Measurements from ENCODE around the gene CNOT4.
"Not testable (repeated sequence)": the region's sequence is repeated elsewhere in the genome, so short reads cannot be mapped to it uniquely, and the experiment has no call there.

Gene CNOT4

DNA sequence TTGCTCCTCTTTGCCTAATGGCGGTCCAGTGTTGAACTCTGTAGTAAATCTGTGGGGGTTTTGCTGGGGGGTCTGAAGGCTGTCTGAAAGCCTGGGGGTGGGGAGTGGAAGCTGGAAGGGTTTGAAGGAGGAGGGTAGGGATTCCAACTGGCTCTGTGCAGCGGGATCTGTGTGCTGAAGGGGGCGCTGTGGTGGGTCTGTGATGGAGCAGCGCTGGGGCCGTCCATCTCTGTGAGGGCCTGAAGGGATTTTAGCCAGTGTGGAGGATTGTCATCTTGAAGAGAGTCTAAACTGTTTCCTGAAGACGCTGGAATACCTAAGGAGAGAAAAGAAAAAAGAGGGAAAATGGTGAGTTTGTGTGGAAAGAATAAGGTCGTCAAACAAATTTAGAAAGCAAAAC is 147.0 kb downstream of the CNOT4 start:
- no peak for DNase-seq (ENCODE audit: low read depth)

DNA sequence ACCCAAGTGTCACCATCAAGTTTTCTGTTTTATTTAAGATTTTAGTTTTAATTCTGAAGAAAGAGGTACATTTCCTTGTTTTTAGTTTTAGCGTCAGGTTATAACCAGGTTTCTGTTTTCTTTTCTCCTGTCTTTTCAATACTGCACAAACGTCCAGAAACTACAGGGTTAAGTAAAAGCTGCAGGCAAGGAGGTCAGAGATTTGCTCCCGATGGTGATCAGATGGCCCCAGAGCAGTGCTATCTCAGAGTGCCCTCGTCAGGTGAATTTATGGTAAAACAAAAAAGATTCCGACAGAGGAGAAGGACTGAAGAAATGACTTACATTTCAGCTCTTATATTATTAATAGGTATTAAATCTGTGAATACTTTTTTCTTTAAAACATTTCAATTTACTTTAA is 148.1 kb downstream of the CNOT4 start:
- no peak for DNase-seq (ENCODE audit: low read depth)

DNA sequence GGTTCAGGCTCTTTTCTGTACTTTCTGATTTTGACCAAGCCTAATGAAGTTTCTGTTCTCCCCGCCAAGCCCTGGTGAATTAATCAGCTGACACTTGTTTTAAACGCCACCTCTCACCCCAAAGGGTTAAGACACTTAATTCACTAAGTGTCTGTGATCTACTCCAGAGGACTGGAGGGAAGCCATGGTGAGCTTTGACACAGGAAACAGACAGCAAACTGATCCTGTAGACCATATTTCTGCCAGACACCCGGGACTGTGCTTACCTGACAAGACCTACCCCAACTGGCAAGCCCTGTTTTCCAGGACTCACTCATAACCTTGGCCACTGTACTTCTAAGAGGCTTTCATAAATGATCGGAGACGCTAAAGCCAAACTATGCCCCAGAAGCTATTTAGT is 150.3 kb downstream of the CNOT4 start:
- DNase-seq (ENCODE audit: low read depth) = no peak

DNA sequence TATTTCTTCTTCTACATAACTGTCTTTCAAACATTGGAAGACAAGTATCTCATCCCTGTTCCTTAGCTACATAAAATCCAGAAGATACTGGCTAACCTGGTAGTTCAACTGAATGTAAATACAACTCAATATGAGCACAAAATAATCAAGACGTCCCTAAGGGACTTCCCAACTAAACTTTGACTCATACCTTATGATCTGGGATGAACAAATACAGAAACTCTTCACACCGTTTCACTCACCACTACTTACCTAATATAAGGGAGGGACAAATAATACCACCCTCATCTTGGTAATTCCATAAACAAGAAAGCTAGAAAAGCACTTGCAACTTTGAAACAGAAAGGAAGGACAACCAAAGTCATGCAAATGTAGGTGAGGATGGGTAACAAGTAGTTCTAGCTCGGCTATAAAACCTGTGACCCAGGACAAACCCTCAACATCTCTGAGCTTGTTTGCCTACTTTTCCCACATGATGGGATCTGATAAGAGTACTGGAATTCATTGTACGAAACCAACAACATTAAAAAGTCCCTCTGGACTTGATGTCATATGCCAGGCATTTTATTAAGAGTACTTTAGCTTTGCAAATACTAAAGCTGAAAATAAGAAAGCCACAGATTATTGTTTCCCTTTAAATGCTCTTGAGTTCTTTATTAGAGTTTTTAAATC is 154.4 kb downstream of the CNOT4 start:
- DNase-seq (ENCODE audit: low read depth) = no peak

DNA sequence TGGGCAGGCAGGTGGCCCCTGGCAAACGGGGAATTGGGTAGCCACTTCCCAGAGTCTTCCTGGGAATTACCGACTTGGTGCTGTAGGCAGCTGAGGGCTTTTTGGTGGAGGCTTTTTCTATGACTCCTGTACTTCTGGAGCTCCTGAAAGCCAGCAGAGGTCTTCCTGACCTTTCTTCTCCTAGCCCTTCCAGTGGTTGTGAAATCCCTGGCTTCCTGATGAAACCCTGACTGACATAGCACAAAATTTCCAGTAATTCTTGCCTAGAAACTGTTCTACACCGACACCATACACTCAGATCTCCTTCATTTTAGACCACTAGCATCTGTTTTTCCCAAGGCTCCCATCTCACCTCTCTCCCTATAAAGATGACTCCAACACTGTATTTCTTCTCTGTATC is 156.1 kb downstream of the CNOT4 start:
- no peak for DNase-seq (ENCODE audit: low read depth)

DNA sequence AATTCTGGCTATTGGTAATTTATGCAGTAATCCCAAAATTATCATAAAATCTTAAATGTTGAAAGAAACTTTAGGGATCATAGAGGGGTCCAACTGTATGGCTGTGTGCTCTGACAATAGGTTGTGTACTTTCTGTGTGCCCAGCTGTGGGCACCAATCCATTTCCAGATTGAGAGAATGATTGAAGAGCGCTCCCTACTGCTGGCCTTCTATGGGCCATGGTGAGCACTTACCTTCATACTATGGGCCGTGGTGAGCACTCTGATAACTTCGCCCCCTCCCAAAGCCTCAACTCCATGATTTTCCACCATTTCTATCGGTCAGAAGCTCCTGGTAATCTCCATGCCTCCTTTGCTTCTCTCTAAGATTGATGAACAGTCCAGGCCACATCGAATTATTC is 157.6 kb downstream of the CNOT4 start:
- DNase-seq (ENCODE audit: low read depth) = no peak

DNA sequence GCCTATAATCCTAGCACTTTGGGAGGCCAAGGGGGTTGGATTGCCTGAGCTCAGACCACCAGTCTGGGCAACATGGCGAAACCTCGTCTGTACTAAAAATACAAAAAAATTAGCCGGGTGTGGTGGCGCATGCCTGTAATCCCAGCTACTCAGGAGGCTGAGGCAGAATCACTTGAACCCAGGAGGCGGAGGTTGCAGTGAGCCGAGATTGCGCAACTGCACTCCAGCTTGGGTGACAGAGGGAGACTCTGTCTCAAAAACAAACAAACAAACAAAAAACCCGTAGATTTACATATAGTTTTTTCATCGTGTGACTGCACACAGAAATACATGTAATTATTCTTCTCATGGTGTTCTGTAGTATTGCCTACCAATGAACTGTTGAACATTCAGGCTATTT is 158.8 kb downstream of the CNOT4 start:
- DNase-seq (ENCODE audit: low read depth) = not testable (repeated sequence)

DNA sequence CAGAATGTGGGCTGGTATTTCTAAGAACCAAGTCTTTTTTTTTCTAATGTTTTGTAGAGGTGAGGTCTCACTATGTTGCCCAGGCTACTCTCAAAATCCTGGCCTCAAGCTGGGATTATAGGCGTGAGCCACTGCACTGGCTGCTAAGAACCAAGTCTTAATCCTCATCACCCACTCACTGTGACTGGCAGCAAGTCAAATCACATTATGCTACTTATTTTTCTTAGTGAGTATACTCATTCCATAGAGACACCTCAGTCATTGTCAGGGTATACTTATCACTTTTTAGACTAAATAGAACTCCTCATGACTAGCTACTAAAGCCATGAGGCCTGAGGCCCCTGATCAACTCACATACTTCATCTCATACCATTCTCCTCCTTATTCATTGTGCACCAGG is 160.2 kb downstream of the CNOT4 start:
- DNase-seq (ENCODE audit: low read depth) = no peak

DNA sequence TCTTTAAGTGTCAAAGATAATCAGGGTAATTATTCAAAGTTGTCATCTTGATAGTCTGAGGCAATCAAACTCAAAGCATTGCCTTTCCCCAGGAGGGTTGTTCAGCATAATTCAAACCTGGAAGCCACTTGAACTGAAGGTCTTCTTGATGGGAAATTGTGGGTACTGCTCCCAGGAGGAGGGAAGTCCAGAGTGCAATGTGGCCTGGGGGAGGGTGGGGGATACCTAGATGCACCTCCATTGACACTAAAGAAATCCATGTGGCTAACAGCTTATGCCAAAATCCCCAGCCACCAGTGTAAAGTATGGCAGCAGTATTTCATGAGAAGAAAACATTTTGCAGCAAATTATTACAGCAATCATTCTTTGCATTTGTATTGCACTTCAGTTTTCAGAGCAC is 161.4 kb downstream of the CNOT4 start:
- no peak for DNase-seq (ENCODE audit: low read depth)

DNA sequence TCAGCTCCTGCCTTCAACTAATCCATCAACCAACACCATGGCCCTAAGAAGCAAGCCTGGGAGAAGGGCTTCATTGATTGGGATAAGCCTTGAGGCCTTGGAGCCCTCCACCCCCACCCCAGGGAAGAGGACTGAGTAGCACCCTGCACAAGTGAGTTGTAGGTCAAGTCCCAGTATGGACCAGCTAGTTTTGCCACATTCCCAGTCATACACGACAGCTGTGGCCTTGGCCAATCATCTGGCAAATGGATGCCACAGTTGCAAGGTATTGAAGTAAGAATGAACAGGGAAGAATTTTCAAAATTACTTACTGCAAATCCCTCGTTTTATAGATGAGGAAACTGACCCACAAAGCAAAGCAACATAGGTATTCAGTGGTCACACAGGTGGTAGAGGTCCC is 166.5 kb downstream of the CNOT4 start:
- no peak for DNase-seq (ENCODE audit: low read depth)

DNA sequence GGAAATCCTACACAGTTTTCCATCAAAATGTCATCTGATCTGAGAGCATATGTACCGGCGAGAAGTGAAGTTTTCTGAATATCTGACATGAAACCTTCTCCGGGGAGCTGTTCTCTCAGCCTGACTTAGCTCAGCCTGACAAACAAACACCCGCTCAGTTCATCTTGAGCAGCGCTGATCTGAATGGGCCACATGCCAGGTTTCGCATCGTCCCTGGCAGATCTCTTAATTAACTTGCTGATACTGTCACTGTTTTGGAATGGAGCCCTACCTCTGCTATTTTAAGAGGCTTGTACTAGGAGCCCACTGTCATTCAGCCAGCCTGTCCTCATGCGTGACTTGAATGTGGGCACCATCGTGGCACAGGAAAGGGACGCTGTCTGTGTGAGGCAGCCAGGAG is 167.0 kb downstream of the CNOT4 start:
- no peak for DNase-seq (ENCODE audit: low read depth)

DNA sequence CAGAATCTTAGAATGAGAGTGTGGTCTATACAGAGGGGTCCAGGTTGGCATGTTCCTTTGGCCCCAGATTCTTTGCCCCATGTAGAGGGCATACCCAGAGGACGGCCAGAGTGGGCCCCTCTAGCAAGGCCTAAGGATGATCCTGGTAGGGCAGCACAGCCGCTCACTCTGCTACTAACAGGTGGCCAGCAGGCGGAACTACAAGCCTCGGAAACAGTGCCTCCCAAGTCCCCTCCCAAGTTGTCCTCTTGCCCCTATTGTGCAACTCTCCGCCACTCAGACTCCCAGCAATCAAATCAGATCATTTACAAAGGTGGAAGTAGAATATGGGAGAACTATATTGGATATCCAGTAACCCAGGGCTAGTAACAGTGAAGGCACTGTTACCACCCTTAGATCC is 168.9 kb downstream of the CNOT4 start:
- DNase-seq (ENCODE audit: low read depth) = no peak

DNA sequence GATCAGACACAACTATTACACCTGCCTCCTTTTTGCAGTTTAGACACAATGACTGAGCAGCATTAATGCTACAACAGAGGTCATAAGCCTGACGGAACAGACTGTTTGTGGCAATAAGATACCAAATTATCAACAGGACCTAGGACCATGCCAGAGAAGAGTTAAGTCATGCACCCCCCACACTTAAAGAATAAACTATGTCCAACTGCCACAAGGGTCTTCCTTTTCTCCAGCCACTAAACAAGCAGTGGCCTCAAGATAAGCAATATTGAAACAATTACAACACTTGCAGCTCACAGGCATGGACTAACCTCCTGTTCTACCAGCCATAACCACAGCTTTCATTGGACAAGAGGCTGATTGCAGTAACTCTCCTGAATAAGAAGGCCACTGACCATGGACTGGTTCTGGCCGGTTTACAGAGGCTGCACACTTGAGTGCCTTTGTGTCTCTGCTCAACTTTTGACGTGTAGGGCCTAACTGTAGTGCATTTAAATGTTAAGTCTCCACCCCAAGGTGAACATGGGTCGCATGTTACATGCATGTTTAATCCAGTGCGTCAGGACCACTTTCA is 171.8 kb downstream of the CNOT4 start:
- no peak for DNase-seq (ENCODE audit: low read depth)

DNA sequence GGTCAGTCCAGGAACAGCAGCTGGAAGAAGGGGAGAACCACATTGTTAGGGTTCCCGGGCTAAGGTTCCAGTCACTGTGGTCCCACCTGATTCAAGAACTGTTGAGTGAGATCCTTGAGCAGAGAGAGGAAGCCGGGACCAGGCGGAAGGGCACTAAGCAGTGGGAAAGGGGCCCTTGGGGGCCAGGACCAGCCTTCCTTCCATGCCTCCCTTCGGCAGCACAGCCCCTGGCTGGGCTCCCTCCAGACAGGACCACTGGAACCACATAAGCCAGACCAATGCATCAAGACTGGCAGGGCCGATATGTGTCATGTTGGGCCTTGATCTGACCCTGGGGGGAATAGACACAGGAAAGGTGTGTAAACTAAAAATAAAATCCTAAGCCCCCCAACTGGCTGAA is 172.4 kb downstream of the CNOT4 start:
- no peak for DNase-seq (ENCODE audit: low read depth)

DNA sequence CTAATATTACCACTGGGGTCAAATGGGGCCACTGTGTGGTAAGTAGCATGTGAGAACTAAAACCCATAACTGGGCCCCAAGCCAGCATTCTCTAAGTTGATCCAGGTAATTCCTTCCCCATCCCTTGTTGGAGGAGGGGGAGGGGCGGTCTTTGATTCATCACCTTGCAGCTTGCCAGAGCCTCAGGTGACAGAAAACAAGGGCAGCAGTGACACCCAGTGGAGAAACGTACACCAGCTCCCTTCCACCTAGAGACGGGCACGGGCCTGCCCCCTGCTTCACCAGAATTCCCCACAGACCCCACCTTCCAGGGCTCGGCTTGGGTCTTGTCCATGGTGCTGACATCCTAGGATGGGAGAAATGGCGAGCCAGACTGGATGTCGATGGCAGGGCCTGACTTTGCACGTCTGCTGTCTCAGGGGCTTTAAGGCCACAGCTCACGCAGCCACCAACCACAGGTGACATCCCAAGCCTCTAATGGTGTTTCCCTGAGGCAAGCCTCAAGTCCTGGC is 174.2 kb downstream of the CNOT4 start:
- DNase-seq (ENCODE audit: low read depth) = no peak

DNA sequence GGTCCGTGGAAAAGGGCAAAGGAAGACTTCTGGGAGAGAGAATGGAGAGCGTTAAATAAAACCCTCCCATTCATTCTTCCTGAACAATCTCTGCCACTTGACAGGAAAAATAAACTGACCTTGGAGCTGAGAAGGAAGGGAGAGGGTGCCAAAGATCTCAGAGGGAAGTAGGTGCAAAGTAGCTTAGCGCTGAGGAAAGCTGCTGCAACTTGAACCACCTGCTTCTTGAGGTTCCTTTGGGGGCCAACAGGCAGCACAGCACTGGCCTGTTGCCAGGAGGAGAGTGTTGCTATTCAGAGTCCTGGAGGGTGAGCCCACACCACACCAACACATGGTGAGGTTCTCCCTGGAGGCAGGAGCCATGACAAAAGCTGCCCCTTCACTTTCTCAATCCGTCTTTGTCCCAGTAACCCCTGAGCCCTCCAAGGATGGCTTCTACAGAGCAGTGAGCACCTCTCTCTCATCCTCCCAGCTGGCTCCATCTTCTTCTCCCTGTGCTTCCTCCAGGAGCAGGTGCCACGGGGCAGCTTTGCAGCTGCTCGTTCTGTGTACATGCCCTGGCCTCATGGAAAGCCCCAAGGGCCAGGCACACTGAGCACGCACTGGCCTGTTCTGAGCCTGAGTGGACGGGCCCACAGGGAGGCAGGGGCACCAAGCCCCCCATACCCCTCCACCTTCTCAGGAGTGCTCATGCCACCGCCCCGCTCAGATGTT is 174.9 kb downstream of the CNOT4 start:
- DNase-seq (ENCODE audit: low read depth) = no peak

DNA sequence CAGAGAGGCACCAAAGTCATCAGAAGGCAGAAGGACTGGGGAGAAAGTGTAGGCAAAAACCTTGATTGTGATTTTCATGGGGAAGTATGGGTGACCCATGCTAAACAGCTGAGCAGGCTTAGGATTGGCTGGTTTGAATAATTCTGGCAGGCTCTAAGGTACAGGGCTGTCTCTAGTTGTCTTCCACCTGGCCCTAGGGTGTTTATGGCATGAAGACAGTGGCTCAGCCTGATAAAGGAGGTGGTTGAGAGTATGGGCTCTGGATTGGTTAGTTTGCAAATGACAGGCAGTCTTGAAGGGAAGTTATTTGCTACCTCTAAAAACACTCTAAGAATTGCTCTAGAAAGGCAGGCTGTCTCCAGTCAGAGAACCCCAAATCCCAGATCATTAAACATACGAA is 176.0 kb downstream of the CNOT4 start:
- DNase-seq (ENCODE audit: low read depth) = no peak

DNA sequence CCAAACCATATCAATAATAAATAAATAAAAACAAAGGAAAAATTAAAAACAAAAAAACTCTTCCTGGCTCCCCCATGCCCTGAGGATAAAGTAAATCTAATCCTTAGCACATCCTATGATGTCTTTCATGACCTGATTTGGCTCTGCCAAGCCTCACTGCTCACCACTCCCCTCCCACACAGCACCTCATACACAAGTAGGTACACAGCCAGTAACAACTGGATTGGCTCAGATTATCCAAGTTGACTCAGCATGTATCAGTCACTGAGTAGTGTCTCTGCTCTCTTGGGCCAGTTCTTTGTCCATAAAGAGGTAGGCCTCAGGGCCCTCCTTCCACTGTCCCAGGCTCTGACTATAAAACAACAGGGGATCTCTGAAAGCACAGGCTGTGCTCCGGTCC is 176.7 kb downstream of the CNOT4 start:
- DNase-seq (ENCODE audit: low read depth) = no peak

DNA sequence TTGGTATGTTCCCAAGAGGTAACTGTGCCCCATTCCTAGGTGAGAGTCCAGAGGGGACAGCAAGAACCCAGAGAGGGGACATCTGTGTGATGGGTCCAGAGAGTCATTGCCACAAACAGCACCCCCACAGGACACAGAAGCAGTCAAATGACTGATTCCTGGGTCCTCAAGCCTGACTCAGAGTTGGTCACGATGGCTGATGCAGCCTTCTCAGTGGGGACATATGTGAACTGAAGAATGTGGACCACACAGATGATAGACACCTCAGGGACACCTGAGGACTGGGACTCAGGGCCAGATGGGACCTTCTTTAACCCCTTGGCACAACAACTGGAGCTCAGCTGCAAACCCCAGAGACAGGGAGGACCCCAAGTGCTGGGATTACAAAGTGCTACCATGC is 179.8 kb downstream of the CNOT4 start:
- DNase-seq (ENCODE audit: low read depth) = no peak

DNA sequence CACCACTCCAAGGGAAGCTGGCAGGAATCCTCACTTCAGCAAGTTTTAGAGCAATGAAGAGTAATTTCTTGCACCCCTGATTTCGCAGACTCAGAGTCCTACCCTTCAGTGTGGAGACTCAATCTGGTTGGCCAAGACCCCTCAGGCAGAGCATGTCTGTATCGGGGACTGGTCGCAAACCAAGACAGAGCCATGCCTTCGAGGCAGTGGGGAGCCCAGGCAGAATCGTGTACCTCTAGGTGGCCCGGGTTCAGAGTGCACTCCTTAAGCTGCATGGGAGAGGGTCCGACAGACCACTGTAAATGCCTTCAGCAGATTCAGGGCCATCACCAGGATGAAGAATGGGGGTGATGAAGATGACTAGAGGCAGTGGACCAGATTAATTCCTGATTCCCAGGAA is 181.4 kb downstream of the CNOT4 start:
- DNase-seq (ENCODE audit: low read depth) = no peak

DNA sequence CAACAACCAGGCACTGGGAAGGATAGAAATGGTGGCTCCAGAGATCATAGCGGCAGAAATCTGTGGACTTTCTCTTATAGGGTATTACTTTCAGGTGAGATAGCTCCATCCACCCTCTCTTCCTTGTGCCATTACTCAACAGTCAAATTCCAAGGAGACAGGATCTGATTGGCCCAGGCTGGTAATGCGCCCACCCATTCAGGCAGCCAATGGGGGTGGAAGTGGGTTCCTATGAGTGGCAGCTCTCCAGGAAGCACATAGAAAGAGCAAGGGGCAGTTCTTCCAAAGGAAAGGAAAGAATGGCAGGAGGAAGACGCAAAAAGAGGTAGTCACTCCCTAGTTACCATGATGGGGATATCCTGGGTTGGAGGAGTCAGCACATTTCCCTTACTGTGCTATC is 181.8 kb downstream of the CNOT4 start:
- DNase-seq (ENCODE audit: low read depth) = no peak

DNA sequence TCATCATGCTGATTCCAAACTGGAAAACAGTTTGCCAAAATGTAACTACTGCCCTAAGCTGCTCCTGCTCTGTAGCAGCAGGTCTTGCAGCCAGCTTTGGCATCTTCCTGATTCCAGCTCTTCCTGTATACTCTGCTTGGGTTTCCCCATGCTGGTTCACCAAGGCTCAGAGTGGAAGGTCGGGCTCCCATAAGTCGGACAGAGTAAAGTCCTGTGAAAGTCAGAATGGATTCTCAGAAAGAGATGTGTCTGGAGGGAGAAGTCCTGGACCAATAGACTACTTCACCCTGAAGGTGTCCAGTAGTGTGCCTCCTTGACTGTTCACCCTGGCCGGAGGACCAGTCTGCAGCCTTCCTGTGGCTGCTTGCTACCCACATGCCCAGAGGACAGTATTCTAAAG is 182.4 kb downstream of the CNOT4 start:
- no peak for DNase-seq (ENCODE audit: low read depth)

DNA sequence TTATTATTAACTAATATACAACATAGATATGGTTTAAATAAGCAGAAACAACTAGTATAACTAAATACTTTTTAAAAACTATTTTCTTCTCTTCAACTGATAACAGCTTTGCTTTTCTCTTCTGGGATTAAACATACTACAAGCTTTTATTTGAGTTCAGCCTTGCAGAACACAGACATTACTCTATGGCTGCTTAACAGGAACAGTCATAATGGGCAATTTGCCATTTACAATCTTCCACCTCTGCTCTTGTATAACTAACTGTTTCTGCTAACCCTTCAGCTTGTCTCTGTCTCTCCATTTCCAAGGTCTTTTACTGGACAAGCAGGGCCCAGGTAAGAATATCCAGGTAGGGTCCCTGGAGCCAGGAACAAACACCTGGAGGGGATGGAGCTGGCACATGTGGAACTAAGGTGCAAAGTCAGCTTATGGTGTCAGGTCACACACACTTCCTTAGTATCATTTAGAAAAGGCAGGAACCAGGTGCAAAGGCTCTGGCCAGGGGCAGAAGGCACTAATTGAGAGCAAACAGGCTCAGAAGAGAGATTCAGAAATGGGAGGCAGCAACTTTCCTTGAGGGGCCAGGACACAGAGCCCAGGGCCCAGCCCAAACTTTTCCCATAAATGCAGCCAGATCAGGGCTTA is 183.1 kb downstream of the CNOT4 start:
- no peak for DNase-seq (ENCODE audit: low read depth)

Measured in activated T-helper 1 cell treated with Interleukin-2 at 50 U/mL for 16 hours (primary cell).